ENCODE measurements around the gene TPCN1. TPM values are rescaled to one million over a fixed set of nuclear protein-coding genes. Genes with fewer than 3 reads are reported as not detected.

Gene TPCN1
- total and polyA plus RNA-seq, 2 experiments from 2014 or later = 14.4 to 16.2 TPM

DNA sequence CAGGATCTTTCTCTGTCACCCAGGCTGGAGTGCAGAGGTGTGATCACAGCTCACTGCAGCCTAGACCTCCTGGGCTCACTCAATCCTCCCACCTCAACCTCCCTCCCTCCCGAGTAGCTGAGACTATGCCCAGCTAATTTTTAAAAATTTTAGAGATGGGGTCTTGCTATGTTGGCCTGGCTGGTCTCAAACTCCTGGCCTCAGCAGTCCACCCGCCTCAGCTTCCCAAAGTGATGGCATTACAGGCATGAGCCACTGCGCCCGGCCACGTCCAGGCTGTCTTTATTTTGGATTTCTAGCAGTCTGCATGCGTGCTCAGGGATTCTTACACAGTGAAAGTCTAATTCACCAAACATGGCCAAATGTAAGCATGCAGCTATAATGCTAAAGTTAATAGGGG lies 95.9 kb downstream of the TPCN1 start:
- H3K4me3 Mint-ChIP-seq = no peak overlapping the region
- no peak overlapping the region for H3K27ac Mint-ChIP-seq
- Histone ChIP-seq H3K4me2 (no peak overlapping the region), H3K27me3 (ENCODE audit: insufficient read depth) (no peaks in the 10 kb centered on the region), H3K4me3 (no peak overlapping the region), H3K27ac (ENCODE audit: low read depth) (no peak overlapping the region), H4K20me1 (replicated peaks; ENCODE audit: insufficient read depth) (no peaks in the 10 kb centered on the region), H3K4me1 (ENCODE audit: insufficient read depth) (no peaks in the 10 kb centered on the region), H3K9me2 (ENCODE audit: insufficient read depth) (no peaks in the 10 kb centered on the region), H3F3A (replicated peaks; ENCODE audit: low read depth) (peaks cover 8% of the 10 kb centered on the region), H2AFZ (no peak overlapping the region), H3K79me2 (replicated peaks; ENCODE audit: insufficient read depth) (no peaks in the 10 kb centered on the region), H3K36me3 (ENCODE audit: insufficient read depth) (no peaks in the 10 kb centered on the region; the same call in 1 of the 2 replicates)
- H3K4me1 Mint-ChIP-seq = peaks cover 6% of the 10 kb centered on the region; the same call in 2 of the 3 replicates
- TF ChIP-seq JUNB (IDR thresholded peaks at IDR 0.05; ENCODE audit: unreplicated experiment) (no peak), EZH2phosphoT487 (IDR thresholded peaks at IDR 0.05; ENCODE audit: unreplicated experiment) (no peak), POLR2AphosphoS5 (IDR thresholded peaks at IDR 0.05; ENCODE audit: low read depth) (no peak), REST (IDR thresholded peaks at IDR 0.05; ENCODE audit: unreplicated experiment) (no peak)
- ATAC-seq (no peak), DNase-seq (ENCODE audit: low spot score) (no peak)
- H3K27me3 Mint-ChIP-seq (ENCODE audit: insufficient read depth, low read depth, poor library complexity) = peaks cover 2% of the 10 kb centered on the region
- no peaks in the 10 kb centered on the region; the same call in 2 of the 3 replicates for H3K9me3 Mint-ChIP-seq
- H3K36me3 Mint-ChIP-seq (ENCODE audit: low read depth) = peaks cover 21% of the 10 kb centered on the region

DNA sequence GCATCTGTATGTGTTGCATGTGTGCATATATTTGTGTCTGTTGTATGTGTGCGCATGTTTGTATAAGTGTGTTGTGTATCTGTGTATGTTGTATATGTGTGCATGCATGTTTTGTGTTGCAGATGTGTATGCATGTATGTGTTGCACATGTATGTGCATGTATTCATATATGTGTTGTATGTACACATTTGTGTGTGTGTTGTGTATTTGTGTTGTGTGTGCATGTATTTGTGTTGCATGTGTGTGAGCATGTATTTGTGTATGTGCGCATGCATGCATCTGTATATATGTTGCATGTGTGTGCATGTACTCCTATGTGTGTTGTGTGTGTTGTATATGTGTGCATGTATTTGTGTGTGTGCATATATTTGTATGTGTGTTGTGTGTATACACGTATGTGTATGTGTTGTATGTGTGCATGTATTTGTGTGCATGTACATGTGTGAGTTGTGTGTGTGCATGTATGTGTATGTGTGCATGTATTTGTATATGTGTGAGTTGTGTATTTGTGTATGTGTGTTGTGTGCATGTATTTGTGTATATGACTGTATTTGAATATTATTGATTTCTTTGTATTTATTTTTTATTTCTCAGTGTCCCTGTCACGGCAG lies 96.9 kb downstream of the TPCN1 start:
- H3K36me3 Mint-ChIP-seq (ENCODE audit: low read depth) = peaks cover 24% of the 10 kb centered on the region
- H3K27me3 Mint-ChIP-seq (ENCODE audit: insufficient read depth, low read depth, poor library complexity) = peaks cover 2% of the 10 kb centered on the region
- no peaks in the 10 kb centered on the region for H3K27me3 ChIP-seq (ENCODE audit: insufficient read depth)
- H3K27ac ChIP-seq (ENCODE audit: low read depth) = no peak overlapping the region
- H3K4me2 ChIP-seq = no peak overlapping the region
- H2AFZ ChIP-seq = no peak overlapping the region
- H3K4me3 ChIP-seq = no peak overlapping the region
- no peaks in the 10 kb centered on the region for H3K9me2 ChIP-seq (ENCODE audit: insufficient read depth)
- H3K27ac Mint-ChIP-seq = no peak overlapping the region
- no peaks in the 10 kb centered on the region; the same call in 2 of the 3 replicates for H3K9me3 Mint-ChIP-seq
- no peaks in the 10 kb centered on the region for H3K79me2 ChIP-seq (replicated peaks; ENCODE audit: insufficient read depth)
- H3K4me3 Mint-ChIP-seq = no peak overlapping the region; the same call in 2 of the 3 replicates
- no peaks in the 10 kb centered on the region; the same call in 1 of the 2 replicates for H3K36me3 ChIP-seq (ENCODE audit: insufficient read depth)
- H4K20me1 ChIP-seq (replicated peaks; ENCODE audit: insufficient read depth) = no peaks in the 10 kb centered on the region
- H3K4me1 Mint-ChIP-seq = peaks cover 6% of the 10 kb centered on the region; the same call in 2 of the 3 replicates
- no peaks in the 10 kb centered on the region for H3K4me1 ChIP-seq (ENCODE audit: insufficient read depth)
- ATAC-seq = no peak
- peaks cover 8% of the 10 kb centered on the region for H3F3A ChIP-seq (replicated peaks; ENCODE audit: low read depth)
- no peak for DNase-seq (ENCODE audit: low spot score)
- no peak for TF ChIP-seq NANOG (IDR thresholded peaks at IDR 0.05; ENCODE audit: borderline replicate concordance)
- TF ChIP-seq, protein P1, sequence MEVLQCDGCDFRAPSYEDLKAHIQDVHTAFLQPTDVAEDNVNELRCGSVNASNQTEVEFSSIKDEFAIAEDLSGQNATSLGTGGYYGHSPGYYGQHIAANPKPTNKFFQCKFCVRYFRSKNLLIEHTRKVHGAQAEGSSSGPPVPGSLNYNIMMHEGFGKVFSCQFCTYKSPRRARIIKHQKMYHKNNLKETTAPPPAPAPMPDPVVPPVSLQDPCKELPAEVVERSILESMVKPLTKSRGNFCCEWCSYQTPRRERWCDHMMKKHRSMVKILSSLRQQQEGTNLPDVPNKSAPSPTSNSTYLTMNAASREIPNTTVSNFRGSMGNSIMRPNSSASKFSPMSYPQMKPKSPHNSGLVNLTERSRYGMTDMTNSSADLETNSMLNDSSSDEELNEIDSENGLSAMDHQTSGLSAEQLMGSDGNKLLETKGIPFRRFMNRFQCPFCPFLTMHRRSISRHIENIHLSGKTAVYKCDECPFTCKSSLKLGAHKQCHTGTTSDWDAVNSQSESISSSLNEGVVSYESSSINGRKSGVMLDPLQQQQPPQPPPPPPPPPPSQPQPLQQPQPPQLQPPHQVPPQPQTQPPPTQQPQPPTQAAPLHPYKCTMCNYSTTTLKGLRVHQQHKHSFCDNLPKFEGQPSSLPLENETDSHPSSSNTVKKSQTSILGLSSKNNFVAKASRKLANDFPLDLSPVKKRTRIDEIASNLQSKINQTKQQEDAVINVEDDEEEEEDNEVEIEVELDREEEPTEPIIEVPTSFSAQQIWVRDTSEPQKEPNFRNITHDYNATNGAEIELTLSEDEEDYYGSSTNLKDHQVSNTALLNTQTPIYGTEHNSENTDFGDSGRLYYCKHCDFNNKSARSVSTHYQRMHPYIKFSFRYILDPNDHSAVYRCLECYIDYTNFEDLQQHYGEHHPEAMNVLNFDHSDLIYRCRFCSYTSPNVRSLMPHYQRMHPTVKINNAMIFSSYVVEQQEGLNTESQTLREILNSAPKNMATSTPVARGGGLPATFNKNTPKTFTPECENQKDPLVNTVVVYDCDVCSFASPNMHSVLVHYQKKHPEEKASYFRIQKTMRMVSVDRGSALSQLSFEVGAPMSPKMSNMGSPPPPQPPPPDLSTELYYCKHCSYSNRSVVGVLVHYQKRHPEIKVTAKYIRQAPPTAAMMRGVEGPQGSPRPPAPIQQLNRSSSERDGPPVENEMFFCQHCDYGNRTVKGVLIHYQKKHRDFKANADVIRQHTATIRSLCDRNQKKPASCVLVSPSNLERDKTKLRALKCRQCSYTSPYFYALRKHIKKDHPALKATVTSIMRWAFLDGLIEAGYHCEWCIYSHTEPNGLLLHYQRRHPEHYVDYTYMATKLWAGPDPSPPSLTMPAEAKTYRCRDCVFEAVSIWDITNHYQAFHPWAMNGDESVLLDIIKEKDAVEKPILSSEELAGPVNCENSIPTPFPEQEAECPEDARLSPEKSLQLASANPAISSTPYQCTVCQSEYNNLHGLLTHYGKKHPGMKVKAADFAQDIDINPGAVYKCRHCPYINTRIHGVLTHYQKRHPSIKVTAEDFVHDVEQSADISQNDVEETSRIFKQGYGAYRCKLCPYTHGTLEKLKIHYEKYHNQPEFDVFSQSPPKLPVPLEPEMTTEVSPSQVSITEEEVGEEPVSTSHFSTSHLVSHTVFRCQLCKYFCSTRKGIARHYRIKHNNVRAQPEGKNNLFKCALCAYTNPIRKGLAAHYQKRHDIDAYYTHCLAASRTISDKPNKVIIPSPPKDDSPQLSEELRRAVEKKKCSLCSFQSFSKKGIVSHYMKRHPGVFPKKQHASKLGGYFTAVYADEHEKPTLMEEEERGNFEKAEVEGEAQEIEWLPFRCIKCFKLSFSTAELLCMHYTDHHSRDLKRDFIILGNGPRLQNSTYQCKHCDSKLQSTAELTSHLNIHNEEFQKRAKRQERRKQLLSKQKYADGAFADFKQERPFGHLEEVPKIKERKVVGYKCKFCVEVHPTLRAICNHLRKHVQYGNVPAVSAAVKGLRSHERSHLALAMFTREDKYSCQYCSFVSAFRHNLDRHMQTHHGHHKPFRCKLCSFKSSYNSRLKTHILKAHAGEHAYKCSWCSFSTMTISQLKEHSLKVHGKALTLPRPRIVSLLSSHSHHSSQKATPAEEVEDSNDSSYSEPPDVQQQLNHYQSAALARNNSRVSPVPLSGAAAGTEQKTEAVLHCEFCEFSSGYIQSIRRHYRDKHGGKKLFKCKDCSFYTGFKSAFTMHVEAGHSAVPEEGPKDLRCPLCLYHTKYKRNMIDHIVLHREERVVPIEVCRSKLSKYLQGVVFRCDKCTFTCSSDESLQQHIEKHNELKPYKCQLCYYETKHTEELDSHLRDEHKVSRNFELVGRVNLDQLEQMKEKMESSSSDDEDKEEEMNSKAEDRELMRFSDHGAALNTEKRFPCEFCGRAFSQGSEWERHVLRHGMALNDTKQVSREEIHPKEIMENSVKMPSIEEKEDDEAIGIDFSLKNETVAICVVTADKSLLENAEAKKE (CRISPR knock-in tag; IDR thresholded peaks at IDR 0.05) = no peak
- TF ChIP-seq ZNF331 (CRISPR knock-in tag; IDR thresholded peaks at IDR 0.05; ENCODE audit: low read depth) = no peak
- TF ChIP-seq EZH2phosphoT487 (IDR thresholded peaks at IDR 0.05; ENCODE audit: unreplicated experiment) = no peak
- TF ChIP-seq POLR2AphosphoS5 (IDR thresholded peaks at IDR 0.05; ENCODE audit: low read depth) = no peak
- no peak for TF ChIP-seq ETS1 (IDR thresholded peaks at IDR 0.05)
